HL-60 (cell line): ENCODE data around the gene KMT2C.
"Not testable (repeated sequence)": the region's sequence is repeated elsewhere in the genome, so short reads cannot be mapped to it uniquely, and the experiment has no call there.

Source experiments
- GABPA ChIP-seq: IDR thresholded peaks from 2 replicates; pipeline ENCODE4 v1.6.1; 2012; ENCODE audit warnings: low read depth
- TF ChIP-seq, protein P1 (sequence below): IDR thresholded peaks from one replicate; pipeline ENCODE4 v1.5.1; 2011; ENCODE audit warnings: low read length, control low read depth, inconsistent platforms; ENCODE audit not compliant: insufficient read depth

- TF ChIP-seq, protein P1, sequence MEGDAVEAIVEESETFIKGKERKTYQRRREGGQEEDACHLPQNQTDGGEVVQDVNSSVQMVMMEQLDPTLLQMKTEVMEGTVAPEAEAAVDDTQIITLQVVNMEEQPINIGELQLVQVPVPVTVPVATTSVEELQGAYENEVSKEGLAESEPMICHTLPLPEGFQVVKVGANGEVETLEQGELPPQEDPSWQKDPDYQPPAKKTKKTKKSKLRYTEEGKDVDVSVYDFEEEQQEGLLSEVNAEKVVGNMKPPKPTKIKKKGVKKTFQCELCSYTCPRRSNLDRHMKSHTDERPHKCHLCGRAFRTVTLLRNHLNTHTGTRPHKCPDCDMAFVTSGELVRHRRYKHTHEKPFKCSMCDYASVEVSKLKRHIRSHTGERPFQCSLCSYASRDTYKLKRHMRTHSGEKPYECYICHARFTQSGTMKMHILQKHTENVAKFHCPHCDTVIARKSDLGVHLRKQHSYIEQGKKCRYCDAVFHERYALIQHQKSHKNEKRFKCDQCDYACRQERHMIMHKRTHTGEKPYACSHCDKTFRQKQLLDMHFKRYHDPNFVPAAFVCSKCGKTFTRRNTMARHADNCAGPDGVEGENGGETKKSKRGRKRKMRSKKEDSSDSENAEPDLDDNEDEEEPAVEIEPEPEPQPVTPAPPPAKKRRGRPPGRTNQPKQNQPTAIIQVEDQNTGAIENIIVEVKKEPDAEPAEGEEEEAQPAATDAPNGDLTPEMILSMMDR, result not testable (repeated sequence)
- not testable (repeated sequence) for TF ChIP-seq GABPA
These were observed 168.9 kb downstream of the KMT2C start for GRCh38 chr7:152266859-152267258.
